Mesendoderm (in vitro differentiated cells): ENCODE data around the gene ZNF614.
"Not testable (repeated sequence)": the region's sequence is repeated elsewhere in the genome, so short reads cannot be mapped to it uniquely, and the experiment has no call there.

ENCODE experiments used
- DNase-seq: peaks from one replicate; pipeline ENCODE4 v3.0.0; 2013
- H2AK5ac ChIP-seq: 2 replicates; pipeline ENCODE4 v1.6.1; 2013; ENCODE audit warnings: low read length, inconsistent platforms
- H2BK120ac ChIP-seq: 2 replicates; pipeline ENCODE4 v1.6.1; 2013; ENCODE audit warnings: low read depth, mild to moderate bottlenecking, low read length, moderate library complexity, mixed read lengths
- H2BK15ac ChIP-seq: replicated peaks from 2 replicates; pipeline ENCODE4 v1.6.1; 2013; ENCODE audit warnings: low read depth, mild to moderate bottlenecking, moderate library complexity
- H2BK5ac ChIP-seq: 2 replicates; pipeline ENCODE4 v1.6.1; 2013; ENCODE audit warnings: low read length, inconsistent platforms
- H3K18ac ChIP-seq: 2 replicates; pipeline ENCODE4 v1.6.1; 2013; ENCODE audit warnings: mild to moderate bottlenecking, low read length, mixed read lengths
- H3K23ac ChIP-seq: one replicate; pipeline ENCODE4 v1.6.1; 2013; ENCODE audit warnings: low read length
- H3K27ac ChIP-seq: 2 replicates; pipeline ENCODE4 v1.5.1; 2013; ENCODE audit warnings: low read depth, mild to moderate bottlenecking, inconsistent platforms, low read length, moderate library complexity
- H3K27me3 ChIP-seq: 2 replicates; pipeline ENCODE4 v1.6.1; 2013; ENCODE audit warnings: low read length, control low read depth, mild to moderate bottlenecking, inconsistent platforms; ENCODE audit not compliant: insufficient read depth, poor library complexity
- H3K36me3 ChIP-seq: 2 replicates; pipeline ENCODE4 v1.6.1; 2013; ENCODE audit warnings: low read length, inconsistent platforms; ENCODE audit not compliant: control insufficient read depth, insufficient read depth
- H3K4ac ChIP-seq: one replicate; pipeline ENCODE4 v1.6.1; 2013; ENCODE audit warnings: low read depth, mild to moderate bottlenecking, low read length, moderate library complexity
- H3K4me1 ChIP-seq: 2 replicates; pipeline ENCODE4 v1.6.1; 2013; ENCODE audit warnings: low read depth, low read length, inconsistent platforms; ENCODE audit not compliant: control insufficient read depth
- H3K4me2 ChIP-seq: 2 replicates; pipeline ENCODE4 v1.6.1; 2013; ENCODE audit warnings: low read length
- H3K4me3 ChIP-seq: 2 replicates; pipeline ENCODE4 v1.5.1; 2013; ENCODE audit warnings: mild to moderate bottlenecking, low read length
- H3K56ac ChIP-seq: one replicate; pipeline ENCODE4 v1.6.1; 2013; ENCODE audit warnings: low read length
- H3K79me1 ChIP-seq: 2 replicates; pipeline ENCODE4 v1.6.1; 2013; ENCODE audit warnings: low read length, inconsistent platforms
- H3K79me2 ChIP-seq: 2 replicates; pipeline ENCODE4 v1.6.1; 2013; ENCODE audit warnings: mild to moderate bottlenecking, low read length; ENCODE audit not compliant: control insufficient read depth, insufficient read depth
- H3K9ac ChIP-seq: 2 replicates; pipeline ENCODE4 v1.6.1; 2013; ENCODE audit warnings: low read length, inconsistent platforms
- H4K5ac ChIP-seq: one replicate; pipeline ENCODE4 v1.6.1; 2013; ENCODE audit warnings: low read length
- H4K8ac ChIP-seq: one replicate; pipeline ENCODE4 v1.6.1; 2013; ENCODE audit warnings: low read depth, mild to moderate bottlenecking, control low read depth, low read length, moderate library complexity
- WGBS: extraction: QIAGEN DNeasy Blood & Tissue Kit; methylation state at CpG from one replicate; pipeline ENCODE4 v1.1.7; 2013; ENCODE audit warnings: low lambda C conversion rate, missing lambda C conversion rate; ENCODE audit not compliant: insufficient coverage; ENCODE audit errors: extremely low coverage; 5-methylcytosine and 5-hydroxymethylcytosine counted together

Gene ZNF614

DNA sequence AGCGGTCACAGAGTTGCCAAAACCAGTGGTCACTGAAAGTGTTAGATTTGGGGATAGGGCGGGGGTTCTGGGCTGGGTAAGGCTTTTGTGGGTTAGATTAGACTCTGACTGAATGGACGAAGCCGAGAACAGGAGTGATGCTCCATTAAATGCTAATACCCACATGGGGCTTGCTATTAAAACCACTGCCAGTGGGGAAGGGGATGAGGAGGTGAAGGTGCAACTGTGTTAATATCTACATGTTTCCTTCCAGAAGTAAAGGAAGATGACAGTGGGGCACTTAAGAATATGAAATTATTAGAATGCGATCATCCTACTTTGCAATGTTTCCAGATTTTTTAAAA, 573 bp upstream of the ZNF614 start:
- Histone ChIP-seq H3K36me3 (peaks cover 1% of the 10 kb centered on the region), H2BK15ac (peak overlapping the region; percentile 66)
- no CpG with 5 or more reads among the region's 5 CpGs for WGBS

DNA sequence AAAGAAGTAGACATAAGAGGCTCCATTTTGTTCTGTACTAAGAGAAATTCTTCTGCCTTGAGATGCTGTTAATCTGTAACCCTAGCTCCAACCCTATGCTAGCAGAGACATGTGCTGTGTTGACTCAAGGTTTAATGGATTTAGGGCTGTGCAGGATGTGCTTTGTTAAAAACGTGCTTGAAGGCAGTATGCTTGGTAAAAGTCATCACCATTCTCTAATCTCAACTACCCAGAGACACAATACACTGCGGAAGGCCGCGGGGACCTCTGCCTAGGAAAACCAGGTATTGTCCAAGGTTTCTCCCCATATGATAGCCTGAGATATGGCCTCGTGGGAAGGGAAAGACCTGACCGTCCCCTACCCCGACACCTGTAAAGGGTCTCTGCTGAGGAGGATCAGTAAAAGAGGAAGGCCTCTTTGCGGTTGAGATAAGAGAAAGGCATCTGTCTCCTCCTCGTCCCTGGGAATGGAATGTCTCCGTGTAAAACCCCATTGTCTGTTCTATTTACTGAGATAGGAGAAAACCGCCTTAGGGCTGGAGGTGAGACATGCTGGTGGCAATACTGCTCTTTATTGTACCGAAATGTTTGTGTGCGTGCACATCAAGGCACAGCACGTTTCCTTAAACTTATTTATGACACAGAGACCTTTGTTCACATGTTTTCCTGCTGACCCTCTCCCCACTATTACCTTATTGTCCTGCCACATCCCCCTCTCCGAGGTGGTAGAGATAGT, 1.8 kb downstream of the ZNF614 start:
- no CpG with 5 or more reads among the region's 15 CpGs for WGBS
- H4K5ac ChIP-seq, H3K56ac ChIP-seq, H3K4me3 ChIP-seq, H3K4me1 ChIP-seq, H2BK5ac ChIP-seq, H3K4ac ChIP-seq, H2BK15ac ChIP-seq, H3K23ac ChIP-seq, H3K27me3 ChIP-seq, H2BK120ac ChIP-seq, H3K79me1 ChIP-seq, H3K9ac ChIP-seq, H3K4me2 ChIP-seq, H3K79me2 ChIP-seq, H3K36me3 ChIP-seq, H2AK5ac ChIP-seq, H4K8ac ChIP-seq, H3K18ac ChIP-seq: not testable (repeated sequence)
- H3K27ac ChIP-seq, result peak overlapping the region; percentile 62
- DNase-seq, result peak; percentile 91

More for the DNA sequence above, 573 bp upstream of the ZNF614 start:
- H3K4me3 ChIP-seq, result peak overlapping the region; percentile 88
- H3K9ac ChIP-seq, result peak overlapping the region; percentile 93
- no peak overlapping the region for H4K5ac ChIP-seq
- H3K79me2 ChIP-seq, result peaks cover 8% of the 10 kb centered on the region
- H2AK5ac ChIP-seq, result no peak overlapping the region
- H3K56ac ChIP-seq, result peak overlapping the region; percentile 97
- H3K23ac ChIP-seq, result no peak overlapping the region
- peak overlapping the region; percentile 4 for H3K4me2 ChIP-seq
- no peaks in the 10 kb centered on the region for H3K27me3 ChIP-seq
- no peak overlapping the region for H3K27ac ChIP-seq
- H3K79me1 ChIP-seq, result peaks cover 6% of the 10 kb centered on the region
- no peak for DNase-seq
- H3K18ac ChIP-seq, result peak overlapping the region; percentile 2
- no peak overlapping the region for H2BK120ac ChIP-seq
- H2BK5ac ChIP-seq, result no peak overlapping the region
- H3K4me1 ChIP-seq, result peaks cover 4% of the 10 kb centered on the region
- H4K8ac ChIP-seq, result no peak overlapping the region
- H3K4ac ChIP-seq, result peak overlapping the region; percentile 37

- H3K4me1 ChIP-seq, H3K18ac ChIP-seq, H3K4me2 ChIP-seq, H3K9ac ChIP-seq, H2AK5ac ChIP-seq, H3K56ac ChIP-seq, H3K27me3 ChIP-seq, H2BK120ac ChIP-seq, H3K79me2 ChIP-seq, H3K4ac ChIP-seq, H4K5ac ChIP-seq, H2BK5ac ChIP-seq, H3K4me3 ChIP-seq, H4K8ac ChIP-seq, H3K23ac ChIP-seq, H2BK15ac ChIP-seq, H3K27ac ChIP-seq: not testable (repeated sequence)
- Histone ChIP-seq H3K79me1 (peaks cover 12% of the 10 kb centered on the region), H3K36me3 (peaks cover 12% of the 10 kb centered on the region)
- WGBS, result no CpG with 5 or more reads among the region's 4 CpGs
- DNase-seq, result peak; percentile 13
Measured at GRCh38 chr19:52024478-52024877, 3.7 kb downstream of the ZNF614 start.

DNA sequence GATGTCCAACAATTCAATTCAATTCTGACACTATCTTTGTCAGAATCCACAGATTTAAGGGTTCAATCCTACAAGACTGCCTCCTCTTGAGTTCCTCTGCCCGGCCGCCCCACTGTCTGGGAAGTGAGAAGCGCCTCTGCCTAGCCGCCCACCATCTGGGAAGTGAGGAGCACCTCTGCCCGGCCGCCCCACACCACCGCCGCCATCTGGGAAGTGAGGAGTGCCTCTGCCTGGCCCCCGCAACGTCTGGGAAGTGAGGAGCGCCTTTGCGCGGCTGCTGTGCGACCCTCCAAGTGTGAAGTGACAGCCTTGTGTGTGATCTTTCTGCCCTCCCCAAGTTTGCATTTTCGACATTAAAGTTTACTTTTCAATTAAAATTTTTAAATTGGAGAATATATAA, 6.0 kb downstream of the ZNF614 start:
- Histone ChIP-seq H2BK120ac (no peak overlapping the region), H3K18ac (no peak overlapping the region), H4K8ac (no peak overlapping the region), H3K4me2 (no peak overlapping the region), H2AK5ac (no peak overlapping the region), H3K79me2 (peaks cover 3% of the 10 kb centered on the region), H3K27me3 (no peaks in the 10 kb centered on the region), H3K4ac (no peak overlapping the region), H2BK5ac (no peak overlapping the region), H3K36me3 (peaks cover 16% of the 10 kb centered on the region), H3K4me1 (peaks cover 1% of the 10 kb centered on the region), H3K79me1 (peaks cover 10% of the 10 kb centered on the region), H3K27ac (no peak overlapping the region), H2BK15ac (no peak overlapping the region), H3K56ac (no peak overlapping the region), H3K4me3 (no peak overlapping the region), H4K5ac (no peak overlapping the region), H3K9ac (no peak overlapping the region), H3K23ac (no peak overlapping the region)
- no CpG with 5 or more reads among the region's 15 CpGs for WGBS
- no peak for DNase-seq

- no peak overlapping the region for H3K18ac ChIP-seq
- peaks cover 21% of the 10 kb centered on the region for H3K36me3 ChIP-seq
- H3K4me3 ChIP-seq, result no peak overlapping the region
- WGBS, result no CpG with 5 or more reads among the region's 4 CpGs
- no peak overlapping the region for H3K56ac ChIP-seq
- no peak overlapping the region for H3K9ac ChIP-seq
- no peaks in the 10 kb centered on the region for H3K27me3 ChIP-seq
- H3K4me1 ChIP-seq, result no peaks in the 10 kb centered on the region
- no peak overlapping the region for H3K4ac ChIP-seq
- no peak overlapping the region for H2BK5ac ChIP-seq
- H4K8ac ChIP-seq, result no peak overlapping the region
- H2BK15ac ChIP-seq, result no peak overlapping the region
- H3K4me2 ChIP-seq, result no peak overlapping the region
- no peak overlapping the region for H2AK5ac ChIP-seq
- no peak overlapping the region for H2BK120ac ChIP-seq
- peaks cover 2% of the 10 kb centered on the region for H3K79me2 ChIP-seq
- DNase-seq, result no peak
- H3K27ac ChIP-seq, result no peak overlapping the region
- H3K79me1 ChIP-seq, result peaks cover 8% of the 10 kb centered on the region
- no peak overlapping the region for H4K5ac ChIP-seq
- no peak overlapping the region for H3K23ac ChIP-seq
Measured at GRCh38 chr19:52020506-52020905, 7.7 kb downstream of the ZNF614 start.

GRCh38 chr19:52010674-52011073, 17.5 kb downstream of the ZNF614 start:
- Histone ChIP-seq H3K4ac (no peak overlapping the region), H2BK120ac (no peak overlapping the region), H3K4me1 (peaks cover 2% of the 10 kb centered on the region), H3K27me3 (no peaks in the 10 kb centered on the region), H3K36me3 (no peaks in the 10 kb centered on the region), H3K27ac (no peak overlapping the region), H3K56ac (no peak overlapping the region), H3K18ac (no peak overlapping the region), H4K8ac (no peak overlapping the region), H4K5ac (no peak overlapping the region), H3K9ac (no peak overlapping the region), H3K23ac (no peak overlapping the region), H2BK15ac (no peak overlapping the region), H3K79me2 (no peaks in the 10 kb centered on the region), H3K4me2 (no peak overlapping the region), H3K79me1 (no peaks in the 10 kb centered on the region), H3K4me3 (no peak overlapping the region), H2AK5ac (no peak overlapping the region), H2BK5ac (no peak overlapping the region)
- WGBS, result no CpG with 5 or more reads among the region's 1 CpG
- no peak for DNase-seq
